ENCODE measurements around the gene TTK.

TTK gene

GRCh38 chr6:80004173-80005072 lies at the start of gene TTK:
TTK (plus strand) TSS chr6:80004649; CDS start chr6:80005844, 1,195 bp downstream.
- DNase-seq (ENCODE audit: low read depth) = peak; percentile 84

- DNase-seq (ENCODE audit: low read depth) = no peak
Observed at GRCh38 chr6:79954849-79955248, 49.6 kb upstream of the TTK start.

GRCh38 chr6:79964607-79965081 lies 39.8 kb upstream of the TTK start:
- DNase-seq (ENCODE audit: low read depth) = no peak

- DNase-seq (ENCODE audit: low read depth) = no peak
Observed at GRCh38 chr6:79967178-79967577, 37.3 kb upstream of the TTK start.

- no peak for DNase-seq (ENCODE audit: low read depth)
Observed at GRCh38 chr6:79969784-79970183, 34.7 kb upstream of the TTK start.

GRCh38 chr6:79971193-79971592 lies 33.3 kb upstream of the TTK start:
- DNase-seq (ENCODE audit: low read depth) = no peak

GRCh38 chr6:79981652-79982051 lies 22.8 kb upstream of the TTK start:
- no peak for DNase-seq (ENCODE audit: low read depth)

GRCh38 chr6:79984261-79984660 lies 20.2 kb upstream of the TTK start:
- DNase-seq (ENCODE audit: low read depth) = no peak

- no peak for DNase-seq (ENCODE audit: low read depth)
Observed at GRCh38 chr6:79985128-79985527, 19.3 kb upstream of the TTK start.

- DNase-seq (ENCODE audit: low read depth) = no peak
Observed at GRCh38 chr6:79989641-79990040, 14.8 kb upstream of the TTK start.

- no peak for DNase-seq (ENCODE audit: low read depth)
Observed at GRCh38 chr6:79993012-79993910, 11.2 kb upstream of the TTK start.

GRCh38 chr6:79993911-79994309 lies 10.5 kb upstream of the TTK start:
- no peak for DNase-seq (ENCODE audit: low read depth)

- no peak for DNase-seq (ENCODE audit: low read depth)
Observed at GRCh38 chr6:79997728-79998127, 6.7 kb upstream of the TTK start.

- DNase-seq (ENCODE audit: low read depth) = no peak
Observed at GRCh38 chr6:80001337-80001736, 3.1 kb upstream of the TTK start.

GRCh38 chr6:80003826-80004172 lies 650 bp upstream of the TTK start:
- no peak for DNase-seq (ENCODE audit: low read depth)

- DNase-seq (ENCODE audit: low read depth) = no peak
Observed at GRCh38 chr6:80005406-80005805, 957 bp downstream of the TTK start.

- DNase-seq (ENCODE audit: low read depth) = no peak
Observed at GRCh38 chr6:80006541-80006940, 2.1 kb downstream of the TTK start.

- no peak for DNase-seq (ENCODE audit: low read depth)
Observed at GRCh38 chr6:80009531-80009930, 5.1 kb downstream of the TTK start.

- DNase-seq (ENCODE audit: low read depth) = no peak
Observed at GRCh38 chr6:80010288-80010687, 5.8 kb downstream of the TTK start.

- DNase-seq (ENCODE audit: low read depth) = no peak
Observed at GRCh38 chr6:80015839-80016435, 11.5 kb downstream of the TTK start.

- no peak for DNase-seq (ENCODE audit: low read depth)
Observed at GRCh38 chr6:80020381-80021120, 16.1 kb downstream of the TTK start.

- no peak for DNase-seq (ENCODE audit: low read depth)
Observed at GRCh38 chr6:80021131-80021530, 16.7 kb downstream of the TTK start.
